Endodermal cell (in vitro differentiated cells): ENCODE data around the gene TESK2. TPM values are rescaled to one million over a fixed set of nuclear protein-coding genes. Genes with fewer than 3 reads are reported as not detected.

Experiments
- DNase-seq: peaks from one replicate; pipeline ENCODE4 v3.0.0-alpha.2; 2017
- H3K27ac ChIP-seq: 2 replicates; pipeline ENCODE4 v1.5.1; 2013; ENCODE audit warnings: mild to moderate bottlenecking, low read depth, low read length, moderate library complexity
- H3K27me3 ChIP-seq: 2 replicates; pipeline ENCODE4 v1.6.1; 2013; ENCODE audit warnings: mild to moderate bottlenecking, low read length, moderate library complexity; ENCODE audit not compliant: insufficient read depth, control insufficient read depth, poor library complexity, severe bottlenecking
- H3K36me3 ChIP-seq: 2 replicates; pipeline ENCODE4 v1.7.0; 2013; ENCODE audit warnings: mild to moderate bottlenecking, low read length, moderate library complexity; ENCODE audit not compliant: control insufficient read depth, insufficient read depth
- H3K4me1 ChIP-seq: one replicate; pipeline ENCODE4 v1.7.0; 2013; ENCODE audit warnings: low read length; ENCODE audit not compliant: control insufficient read depth, insufficient read depth
- H3K4me3 ChIP-seq: 2 replicates; pipeline ENCODE4 v1.5.1; 2013; ENCODE audit warnings: mild to moderate bottlenecking, low read length, moderate library complexity
- H3K9ac ChIP-seq: 2 replicates; pipeline ENCODE4 v1.6.1; 2013; ENCODE audit warnings: mild to moderate bottlenecking, low read length, moderate library complexity; ENCODE audit not compliant: poor library complexity, severe bottlenecking; ENCODE audit errors: extremely low read depth
- H3K9me3 ChIP-seq: 2 replicates; pipeline ENCODE4 v1.6.1; 2013; ENCODE audit warnings: mild to moderate bottlenecking, low read length, moderate library complexity; ENCODE audit not compliant: control insufficient read depth
- H3K27ac Mint-ChIP-seq: 2 replicates; pipeline ENCODE4 v1.8.0; 2020; ENCODE audit warnings: mixed read lengths
- H3K27me3 Mint-ChIP-seq: 2 replicates; pipeline ENCODE4 v1.8.0; 2021; ENCODE audit warnings: mild to moderate bottlenecking, mixed read lengths; ENCODE audit not compliant: insufficient read depth
- H3K36me3 Mint-ChIP-seq: 2 replicates; pipeline ENCODE4 v1.8.0; 2020; ENCODE audit warnings: low read depth, mixed read lengths
- H3K4me1 Mint-ChIP-seq: 2 replicates; pipeline ENCODE4 v1.8.0; 2020; ENCODE audit warnings: mixed read lengths
- H3K4me3 Mint-ChIP-seq: 2 replicates; pipeline ENCODE4 v1.8.0; 2020; ENCODE audit warnings: mild to moderate bottlenecking, moderate library complexity, mixed read lengths
- H3K9me3 Mint-ChIP-seq: 2 replicates; pipeline ENCODE4 v1.8.0; 2020; ENCODE audit warnings: mild to moderate bottlenecking, mixed read lengths
- CTCF ChIP-seq: fragments of 200-600 bp; sonication (generic); conservative IDR thresholded peaks from 2 replicates; pipeline ENCODE4 v1.5.0; 2021; ENCODE audit warnings: antibody characterized with exemption, mild to moderate bottlenecking
- WGBS, 2 experiments: methylation state at CpG; one replicate each; pipeline versions ENCODE4 v1.1.5 to v1.1.7; 2013; ENCODE audit warnings: missing lambda C conversion rate in 2 of 2, mixed read lengths in 1 of 2; ENCODE audit not compliant: insufficient coverage in 1 of 2, insufficient read length in 1 of 2; 5-methylcytosine and 5-hydroxymethylcytosine counted together
- total RNA-seq, 2 donors: library from RNA; stranded (reverse); fragmentation: NEBNext Ultra II Directional in 1 of 2; extraction: Animal tissue kit (Norgen Biotek cat#: 25700) in 1 of 2; gene quantifications; 2 replicates in 1 of 2; 3 replicates in 1 of 2; pipeline ENCODE4 v1.2.1, GENCODE V29; 2021

TESK2 gene
- total RNA-seq, 2 donors from 2014 or later, result 9.7 to 10.3 TPM

DNA sequence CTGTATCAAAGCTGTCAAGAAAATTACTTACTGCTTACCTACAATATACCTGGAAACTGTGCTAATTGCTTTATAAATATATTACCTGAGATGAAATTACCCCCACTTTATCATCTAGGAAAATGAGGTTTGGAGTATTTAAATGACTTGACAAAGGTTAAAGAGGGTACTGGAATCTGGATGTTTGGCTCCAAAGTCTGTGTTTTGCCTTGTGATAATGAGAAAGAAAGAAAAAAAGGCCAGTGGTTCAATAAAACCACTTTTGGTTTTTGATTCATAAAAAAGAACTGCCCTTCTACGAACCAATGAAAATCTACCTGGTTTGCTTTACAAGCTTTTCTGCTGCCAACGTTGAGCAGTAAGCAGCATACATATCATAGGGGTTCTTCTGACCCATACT, 89.4 kb downstream of the TESK2 start:
- TF ChIP-seq CTCF, result no peak
- Mint-ChIP-seq H3K4me3 (no peak overlapping the region), H3K36me3 (no peaks in the 10 kb centered on the region), H3K27me3 (no peaks in the 10 kb centered on the region), H3K4me1 (peaks cover 7% of the 10 kb centered on the region), H3K27ac (no peak overlapping the region), H3K9me3 (no peaks in the 10 kb centered on the region)
- 75 to 96% methylated on average over 2 of the region's 2 CpGs for WGBS, 2 experiments
- H3K36me3 ChIP-seq, result no peaks in the 10 kb centered on the region
- H3K27ac ChIP-seq, result no peak overlapping the region
- no peak overlapping the region for H3K4me3 ChIP-seq
- no peaks in the 10 kb centered on the region for H3K27me3 ChIP-seq
- no peak for DNase-seq
- no peaks in the 10 kb centered on the region for H3K4me1 ChIP-seq
- H3K9me3 ChIP-seq, result no peaks in the 10 kb centered on the region
- H3K9ac ChIP-seq, result no peak overlapping the region

DNA sequence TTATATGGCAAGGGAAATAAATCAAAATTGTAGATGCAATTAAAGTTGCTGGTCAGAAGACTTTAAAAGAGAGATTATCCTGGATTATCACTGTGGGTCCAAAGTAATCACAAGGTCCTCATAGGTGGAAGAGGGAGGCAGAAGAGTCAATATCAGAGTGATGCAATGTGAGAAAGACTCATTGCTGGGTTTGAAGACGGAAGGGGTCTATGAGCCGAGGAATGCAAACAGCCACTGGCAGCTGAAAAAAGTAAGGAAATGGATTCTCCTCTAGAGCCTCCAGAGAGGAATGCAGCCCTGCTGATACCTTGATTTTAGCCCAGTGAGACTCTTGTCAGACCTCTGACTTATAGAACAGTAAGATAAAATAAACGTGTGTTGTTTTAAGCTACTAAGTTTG, 90.9 kb downstream of the TESK2 start:
- Mint-ChIP-seq H3K27ac (peak overlapping the region; percentile 17), H3K4me3 (no peak overlapping the region), H3K36me3 (no peaks in the 10 kb centered on the region), H3K27me3 (no peaks in the 10 kb centered on the region), H3K4me1 (peaks cover 7% of the 10 kb centered on the region), H3K9me3 (no peaks in the 10 kb centered on the region)
- WGBS, 2 experiments, result 64 to 71% methylated on average over 1 to 3 of the region's 3 CpGs
- peak; percentile 61 for DNase-seq
- H3K9ac ChIP-seq, result no peak overlapping the region
- no peaks in the 10 kb centered on the region for H3K36me3 ChIP-seq
- H3K4me3 ChIP-seq, result no peak overlapping the region
- no peaks in the 10 kb centered on the region for H3K9me3 ChIP-seq
- H3K27ac ChIP-seq, result peak overlapping the region; percentile 24
- H3K27me3 ChIP-seq, result no peaks in the 10 kb centered on the region
- no peaks in the 10 kb centered on the region for H3K4me1 ChIP-seq
- TF ChIP-seq CTCF, result no peak

DNA sequence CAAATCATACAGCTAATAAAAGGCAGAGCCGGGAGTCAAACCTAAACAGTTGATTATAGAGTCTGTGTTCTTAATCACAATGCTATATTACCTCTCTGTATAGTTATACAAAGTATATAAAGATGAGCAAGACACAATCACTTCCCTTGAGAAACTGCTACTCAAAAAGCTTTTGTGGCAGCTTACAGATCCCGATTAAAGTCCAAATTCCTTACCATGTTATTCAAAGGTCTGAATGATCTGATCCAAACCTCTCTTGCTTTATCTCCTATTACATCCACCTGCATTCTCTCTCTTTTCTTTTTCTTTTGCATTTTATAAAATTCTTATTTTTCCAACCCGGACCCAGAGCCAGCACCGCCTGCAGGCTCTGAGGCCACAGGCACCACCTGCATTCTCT, 93.7 kb downstream of the TESK2 start:
- no peak overlapping the region for H3K4me3 Mint-ChIP-seq
- no peaks in the 10 kb centered on the region for H3K36me3 Mint-ChIP-seq
- peaks cover 9% of the 10 kb centered on the region for H3K4me1 Mint-ChIP-seq
- no peaks in the 10 kb centered on the region for H3K9me3 Mint-ChIP-seq
- Histone ChIP-seq H3K4me1 (no peaks in the 10 kb centered on the region), H3K27me3 (no peaks in the 10 kb centered on the region), H3K36me3 (no peaks in the 10 kb centered on the region), H3K4me3 (no peak overlapping the region), H3K27ac (no peak overlapping the region), H3K9ac (no peak overlapping the region), H3K9me3 (no peaks in the 10 kb centered on the region)
- no peaks in the 10 kb centered on the region for H3K27me3 Mint-ChIP-seq
- H3K27ac Mint-ChIP-seq, result no peak overlapping the region
- 91 to 100% methylated on average over 1 to 4 of the region's 4 CpGs for WGBS, 2 experiments
- DNase-seq, result no peak
- TF ChIP-seq CTCF, result no peak
